Adipose tissue (tissue), 3 donors: ENCODE measurements around the gene MCRIP1. TPM values are rescaled to one million over a fixed set of nuclear protein-coding genes. Genes with fewer than 3 reads are reported as not detected.

Source experiments
- H3K27ac ChIP-seq: one replicate; pipeline ENCODE4 v1.5.1; 2013; ENCODE audit warnings: low read depth, low read length
- WGBS, 3 donors: extraction: QIAGEN DNeasy Blood & Tissue Kit; methylation state at CpG; one replicate each; pipeline ENCODE4 v1.1.7; 2013; 5-methylcytosine and 5-hydroxymethylcytosine counted together
- polyA plus RNA-seq, 3 donors: library from polyadenylated mRNA; stranded (reverse); fragments of 200-250 nt; gene quantifications; one replicate each; pipeline ENCODE4 v1.2.3, GENCODE V29; 2013
- donor health status: healthy with polysubstance abuse.
- donor health status: Bipolar disorder and iron deficiency.
- donor health status: healthy.

MCRIP1 gene, protein sequence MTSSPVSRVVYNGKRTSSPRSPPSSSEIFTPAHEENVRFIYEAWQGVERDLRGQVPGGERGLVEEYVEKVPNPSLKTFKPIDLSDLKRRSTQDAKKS
- polyA plus RNA-seq, result 100 to 1,000 TPM in 2 of 3 donors, 10 to 100 TPM in 1; 92.8 to 190 (median 116) TPM

DNA sequence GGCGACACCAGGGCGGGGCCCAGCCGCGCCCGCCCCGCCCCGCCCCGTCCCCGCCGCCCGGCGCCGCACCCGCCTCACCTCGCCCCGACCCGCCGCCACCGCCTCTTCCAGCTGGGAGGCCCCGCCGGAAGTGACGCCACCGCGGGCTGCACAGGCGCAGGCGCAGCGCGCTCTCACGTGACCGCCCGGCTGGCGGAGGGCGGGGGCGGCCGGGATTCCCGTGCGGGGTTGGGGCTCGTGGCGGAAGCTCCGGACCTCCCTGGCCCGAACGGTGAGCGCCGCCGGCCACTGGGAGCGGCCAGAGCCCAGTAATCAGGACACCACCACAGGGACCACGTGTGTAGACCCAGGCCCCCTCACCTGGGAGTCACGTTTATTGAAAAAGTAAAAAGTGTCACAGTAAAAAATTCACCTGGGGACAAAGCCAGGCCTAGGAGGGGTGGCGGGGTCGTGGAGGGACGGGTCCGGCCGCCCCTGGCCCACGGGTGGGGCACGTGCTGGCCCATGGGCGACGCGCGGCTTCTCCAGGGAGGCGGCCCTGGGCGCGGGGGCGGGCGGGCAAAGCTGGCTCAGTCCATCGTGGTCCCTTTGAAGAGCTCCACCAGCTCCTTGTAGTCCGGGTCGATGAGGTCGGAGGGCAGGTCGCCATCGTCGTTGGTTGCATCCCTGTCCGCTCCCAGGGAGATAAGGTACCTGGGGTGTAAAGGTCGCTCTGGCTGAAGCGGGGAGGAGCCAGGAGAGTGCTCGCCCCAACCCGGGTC lies at the start of gene MCRIP1:
Gene MCRIP1 (minus strand): TSS at position 132 of the 761 bp plus-strand sequence. CDS start 8,785 bp downstream, outside the sequence.
- 2 to 3% (median 2%) methylated on average over 57 to 76 of the region's 76 CpGs for WGBS, 3 donors
- peak within 1 kb of the TSS; percentile 83 for H3K27ac ChIP-seq

- H3K27ac ChIP-seq, result no peak overlapping the region
- WGBS, 3 donors, result 86 to 87% (median 87%) methylated on average over 5 of the region's 5 CpGs
Measured at GRCh38 chr17:81879121-81879520, 46.0 kb upstream of the MCRIP1 start.

GRCh38 chr17:81878294-81878693 lies 45.2 kb upstream of the MCRIP1 start:
- 93 to 96% (median 94%) methylated on average over 3 of the region's 3 CpGs for WGBS, 3 donors
- H3K27ac ChIP-seq, result no peak overlapping the region

DNA sequence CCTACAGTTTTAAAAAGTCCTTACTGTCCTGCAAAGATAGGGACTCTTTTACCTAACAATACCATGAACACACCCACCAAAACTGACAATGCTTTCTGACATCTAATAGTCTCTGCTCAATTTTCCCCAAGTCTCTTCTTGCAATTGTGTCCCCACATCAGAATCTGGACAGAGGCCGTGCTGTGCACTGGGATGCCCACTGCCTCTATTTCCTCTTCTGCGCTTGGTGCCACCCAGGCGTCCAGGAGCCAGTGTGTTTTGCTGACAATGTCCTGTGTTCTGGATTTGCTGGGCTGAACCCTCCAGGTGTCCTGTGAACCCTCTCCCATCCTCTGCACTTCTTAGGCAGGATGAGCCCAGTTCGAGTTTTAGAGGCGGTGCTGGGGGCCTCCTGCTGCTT lies 44.5 kb upstream of the MCRIP1 start:
- 93 to 97% (median 96%) methylated on average over 5 of the region's 5 CpGs for WGBS, 3 donors

GRCh38 chr17:81871387-81872230 lies 38.5 kb upstream of the MCRIP1 start:
- 0 to 1% (median 1%) methylated on average over 81 to 86 of the region's 86 CpGs for WGBS, 3 donors

More for the DNA sequence above, 44.5 kb upstream of the MCRIP1 start:
- H3K27ac ChIP-seq, result no peak overlapping the region

GRCh38 chr17:81870981-81871386 lies 37.9 kb upstream of the MCRIP1 start, which contains the start of gene ARHGDIA:
ARHGDIA (minus strand) TSS chr17:81871337; CDS start chr17:81869930, 1,407 bp downstream.
- 0 to 1% (median 1%) methylated on average over 16 to 61 of the region's 64 CpGs for WGBS, 3 donors
- peak within 1 kb of the TSS; percentile 99 for H3K27ac ChIP-seq

More at GRCh38 chr17:81871387-81872230, 38.5 kb upstream of the MCRIP1 start:
- peak overlapping the region; percentile 99 for H3K27ac ChIP-seq

- peak overlapping the region; percentile 99 for H3K27ac ChIP-seq
- 1 to 3% (median 1%) methylated on average over 39 to 65 of the region's 65 CpGs for WGBS, 3 donors
Measured at GRCh38 chr17:81870131-81870980, 37.3 kb upstream of the MCRIP1 start.

DNA sequence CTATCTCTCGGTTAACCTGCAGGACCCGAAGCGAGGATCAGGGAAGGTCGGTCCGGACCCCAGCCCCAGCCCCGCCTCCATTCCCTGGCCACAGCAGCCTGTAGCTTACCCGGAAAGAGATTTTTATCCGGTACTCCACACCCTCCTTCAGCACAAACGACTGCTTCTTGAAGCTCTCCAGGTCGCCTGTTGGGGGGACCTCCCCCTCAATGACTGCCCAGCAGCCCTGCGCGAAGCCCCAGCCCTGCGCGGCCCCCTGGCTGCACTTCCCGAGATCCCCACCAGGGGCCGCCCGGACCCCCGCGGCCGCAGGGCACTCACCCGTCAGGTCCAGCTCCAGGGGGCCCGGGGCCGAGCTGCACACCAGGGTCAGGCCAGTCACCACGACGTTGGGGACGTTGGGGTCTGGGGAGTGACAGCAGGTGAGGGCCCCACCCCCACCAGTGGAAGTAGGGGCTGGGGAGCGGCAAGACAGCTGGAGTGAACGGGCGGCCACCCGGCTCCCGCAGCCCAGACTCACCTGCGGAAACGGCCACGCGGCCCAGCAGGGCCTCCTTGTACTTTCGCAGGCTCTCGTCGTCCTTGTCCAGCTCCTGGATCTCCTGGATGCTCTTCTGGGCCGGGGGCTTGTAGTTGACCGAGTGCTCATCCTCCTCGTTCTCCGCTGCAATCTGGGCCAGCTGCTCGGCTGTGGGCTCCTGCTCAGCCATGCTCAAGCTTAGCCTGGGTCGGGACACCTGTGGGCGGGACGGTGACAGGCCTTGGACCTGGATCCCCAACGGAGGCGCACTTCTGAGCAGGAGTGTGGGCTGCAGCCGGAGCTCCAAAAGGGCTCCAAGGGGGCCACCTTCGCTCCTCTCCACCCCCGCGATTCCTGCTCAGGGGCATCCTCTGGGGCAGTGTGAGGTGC lies 36.4 kb upstream of the MCRIP1 start:
- H3K27ac ChIP-seq, result no peak overlapping the region
- 27 to 39% (median 38%) methylated on average over 51 to 52 of the region's 52 CpGs for WGBS, 3 donors

GRCh38 chr17:81868674-81869220 lies 35.7 kb upstream of the MCRIP1 start:
- 62 to 75% (median 65%) methylated on average over 23 to 30 of the region's 30 CpGs for WGBS, 3 donors
- no peak overlapping the region for H3K27ac ChIP-seq

DNA sequence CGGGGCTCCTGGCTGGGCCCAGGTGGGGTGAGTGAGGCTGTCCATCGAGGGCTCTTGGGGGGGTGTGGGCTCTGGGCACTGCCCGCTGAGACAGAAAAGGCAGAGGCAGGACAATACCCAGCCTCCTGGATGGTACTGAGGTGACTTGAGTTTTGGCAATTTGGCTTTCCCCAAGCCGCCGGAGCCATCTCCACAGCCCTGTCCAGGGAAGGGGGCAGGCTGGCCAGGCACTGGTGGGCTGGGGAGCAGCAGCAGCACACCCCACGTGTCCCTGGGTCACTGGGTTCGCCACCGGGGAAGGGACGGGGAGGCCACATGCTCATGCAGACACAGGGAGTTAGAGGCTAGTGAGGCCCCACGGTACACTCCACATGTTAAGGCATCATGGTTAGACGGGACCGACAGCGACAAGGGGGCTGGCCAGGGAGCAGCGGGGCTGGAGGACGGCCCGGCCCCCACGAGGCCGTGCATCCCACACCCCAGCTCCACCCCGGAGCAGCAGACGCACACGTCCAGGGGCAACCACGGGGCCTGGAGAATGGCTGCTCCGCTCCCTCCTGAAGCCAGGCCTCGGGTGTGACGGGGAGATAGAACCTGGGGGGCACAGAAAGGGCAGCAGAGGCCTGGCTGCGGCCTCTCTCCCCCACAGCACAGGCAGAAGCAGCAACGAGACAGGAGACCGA lies 35.0 kb upstream of the MCRIP1 start:
- 63 to 67% (median 67%) methylated on average over 26 to 28 of the region's 28 CpGs for WGBS, 3 donors
- H3K27ac ChIP-seq, result no peak overlapping the region

GRCh38 chr17:81867170-81867990 lies 34.3 kb upstream of the MCRIP1 start:
- no peak overlapping the region for H3K27ac ChIP-seq
- WGBS, 3 donors, result 37 to 51% (median 45%) methylated on average over 23 of the region's 23 CpGs

GRCh38 chr17:81866440-81867169 lies 33.5 kb upstream of the MCRIP1 start:
- H3K27ac ChIP-seq, result no peak overlapping the region
- WGBS, 3 donors, result 61 to 69% (median 64%) methylated on average over 18 of the region's 18 CpGs

DNA sequence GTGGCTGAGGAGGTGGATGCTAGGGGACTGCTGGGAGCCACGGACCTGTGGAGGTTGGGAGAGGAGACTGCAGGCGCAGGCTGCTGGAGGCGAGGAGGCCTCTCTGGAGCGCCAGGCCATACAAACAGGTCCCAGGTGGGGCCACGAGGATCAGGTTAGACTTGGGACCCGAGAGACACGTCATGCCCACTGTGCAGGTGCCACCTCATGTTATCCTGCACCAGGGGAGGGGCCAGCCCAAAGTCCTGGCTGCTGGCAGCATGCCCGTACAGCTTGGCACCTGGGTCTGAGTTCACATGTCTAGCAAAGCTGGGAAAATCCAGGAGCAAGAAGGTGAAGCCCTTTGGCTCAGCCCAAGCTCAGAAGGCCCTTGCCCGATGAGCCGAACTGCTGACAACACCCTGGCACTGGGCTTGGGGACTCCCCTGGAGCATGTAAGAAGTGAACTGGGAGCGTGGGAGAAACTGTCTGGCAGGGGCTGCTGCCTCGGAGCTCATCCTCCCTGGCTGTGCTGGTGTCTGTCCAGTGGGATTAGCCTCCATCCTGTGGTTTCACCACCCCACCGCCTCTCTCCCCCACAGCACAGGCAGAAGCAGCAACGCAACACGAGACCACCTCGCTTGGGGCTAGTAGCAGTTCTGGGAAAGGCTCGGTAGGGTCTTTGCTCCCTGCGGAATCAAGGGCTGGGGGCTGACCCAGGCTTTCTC lies 32.8 kb upstream of the MCRIP1 start:
- H3K27ac ChIP-seq, result no peak overlapping the region
- 38 to 69% (median 58%) methylated on average over 18 of the region's 18 CpGs for WGBS, 3 donors

- H3K27ac ChIP-seq, result no peak overlapping the region
- WGBS, 3 donors, result 60 to 97% (median 93%) methylated on average over 8 of the region's 8 CpGs
Measured at GRCh38 chr17:81865358-81865732, 32.3 kb upstream of the MCRIP1 start.
